Muscle of leg (tissue), 11 donors: Measurements from ENCODE around the gene BCAS3. TPM values are rescaled to one million over a fixed set of nuclear protein-coding genes. Genes with fewer than 3 reads are reported as not detected.
"Not testable (repeated sequence)": the region's sequence is repeated elsewhere in the genome, so short reads cannot be mapped to it uniquely, and the experiment has no call there.

ENCODE experiments used
- DNase-seq: peaks from one replicate; pipeline ENCODE4 v3.0.0; 2013
- H3K27ac ChIP-seq: one replicate; pipeline ENCODE4 v1.5.1; 2013; ENCODE audit warnings: mild to moderate bottlenecking, low read length, control low read depth
- H3K27me3 ChIP-seq: one replicate; pipeline ENCODE4 v1.6.1; 2013; ENCODE audit warnings: low read length; ENCODE audit not compliant: control insufficient read depth, insufficient read depth
- H3K36me3 ChIP-seq: one replicate; pipeline ENCODE4 v1.6.1; 2013; ENCODE audit warnings: low read length; ENCODE audit not compliant: control insufficient read depth, insufficient read depth
- H3K4me1 ChIP-seq: one replicate; pipeline ENCODE4 v1.6.1; 2013; ENCODE audit warnings: low read length; ENCODE audit not compliant: control insufficient read depth, insufficient read depth
- H3K4me3 ChIP-seq: one replicate; pipeline ENCODE4 v1.5.1; 2013; ENCODE audit warnings: low read length, control low read depth
- H3K9me3 ChIP-seq: replicated peaks from 2 replicates; pipeline ENCODE4 v1.6.1; 2013; ENCODE audit warnings: low read depth, low read length; ENCODE audit not compliant: control insufficient read depth
- WGBS: methylation state at CpG from one replicate; pipeline ENCODE4 v1.1.5; 2013; ENCODE audit warnings: missing lambda C conversion rate; ENCODE audit not compliant: insufficient coverage; 5-methylcytosine and 5-hydroxymethylcytosine counted together
- polyA plus RNA-seq, 8 donors: library from polyadenylated mRNA; unstranded; fragments of 120-200 nt; gene quantifications; one replicate each; pipeline versions ENCODE4 v1.2.1 to v1.2.3, GENCODE V29; 2013; ENCODE audit warnings: inconsistent platforms in 1 of 8, low replicate concordance in 1 of 8; ENCODE audit not compliant: insufficient read length in 8 of 8, insufficient read depth in 1 of 8
- total RNA-seq: library from RNA; stranded (reverse); fragments of 120-200 nt; gene quantifications from one replicate; pipeline ENCODE4 v1.2.4, GENCODE V29; 2013

BCAS3 gene
- total and polyA plus RNA-seq, 9 donors: 7.6 to 15.8 (median 9.5) TPM

GRCh38 chr17:61353615-61354014 is 676.0 kb downstream of the BCAS3 start:
- Histone ChIP-seq H3K4me3 (no peak overlapping the region), H3K36me3 (no peaks in the 10 kb centered on the region), H3K27ac (no peak overlapping the region), H3K4me1 (peaks cover 34% of the 10 kb centered on the region), H3K9me3 (no peaks in the 10 kb centered on the region), H3K27me3 (no peaks in the 10 kb centered on the region)
- no peak for DNase-seq
- 82% methylated on average over 5 of the region's 12 CpGs for WGBS

- H3K4me3 ChIP-seq: no peak overlapping the region
- no peaks in the 10 kb centered on the region for H3K27me3 ChIP-seq
- WGBS: 71% methylated on average over 1 of the region's 10 CpGs
- no peaks in the 10 kb centered on the region for H3K9me3 ChIP-seq
- H3K36me3 ChIP-seq: no peaks in the 10 kb centered on the region
- DNase-seq: no peak
- no peak overlapping the region for H3K27ac ChIP-seq
- peaks cover 34% of the 10 kb centered on the region for H3K4me1 ChIP-seq
Observed at GRCh38 chr17:61354895-61355874, 677.5 kb downstream of the BCAS3 start.

GRCh38 chr17:61357061-61357460 is 679.4 kb downstream of the BCAS3 start:
- H3K27me3 ChIP-seq, DNase-seq, H3K9me3 ChIP-seq, H3K27ac ChIP-seq, H3K36me3 ChIP-seq, H3K4me3 ChIP-seq: not testable (repeated sequence)
- WGBS: no CpG with 5 or more reads among the region's 3 CpGs
- peaks cover 24% of the 10 kb centered on the region for H3K4me1 ChIP-seq

- not testable (repeated sequence) for H3K4me3 ChIP-seq, H3K4me1 ChIP-seq
- 96% methylated on average over 6 of the region's 9 CpGs for WGBS
Observed at GRCh38 chr17:61359513-61359912, 681.9 kb downstream of the BCAS3 start.

GRCh38 chr17:61360318-61360943 is 682.8 kb downstream of the BCAS3 start:
- Histone ChIP-seq H3K27me3 (no peaks in the 10 kb centered on the region), H3K4me3 (no peak overlapping the region), H3K27ac (no peak overlapping the region), H3K36me3 (no peaks in the 10 kb centered on the region), H3K4me1 (no peaks in the 10 kb centered on the region), H3K9me3 (no peaks in the 10 kb centered on the region)
- 92% methylated on average over 2 of the region's 3 CpGs for WGBS
- no peak for DNase-seq

More at GRCh38 chr17:61359513-61359912, 681.9 kb downstream of the BCAS3 start:
- H3K27me3 ChIP-seq, H3K36me3 ChIP-seq, DNase-seq, H3K9me3 ChIP-seq, H3K27ac ChIP-seq: not testable (repeated sequence)

- no peaks in the 10 kb centered on the region for H3K4me1 ChIP-seq
- H3K27ac ChIP-seq: no peak overlapping the region
- no CpG with 5 or more reads among the region's 2 CpGs for WGBS
- H3K9me3 ChIP-seq: no peaks in the 10 kb centered on the region
- no peaks in the 10 kb centered on the region for H3K36me3 ChIP-seq
- no peak overlapping the region for H3K4me3 ChIP-seq
- H3K27me3 ChIP-seq: no peaks in the 10 kb centered on the region
- DNase-seq: no peak
Observed at GRCh38 chr17:61361084-61361483, 683.4 kb downstream of the BCAS3 start.

GRCh38 chr17:61362396-61362795 is 684.7 kb downstream of the BCAS3 start:
- Histone ChIP-seq H3K4me3 (no peak overlapping the region), H3K9me3 (no peaks in the 10 kb centered on the region), H3K36me3 (no peaks in the 10 kb centered on the region), H3K4me1 (peaks cover 6% of the 10 kb centered on the region), H3K27me3 (no peaks in the 10 kb centered on the region), H3K27ac (no peak overlapping the region)
- 43% methylated on average over 1 of the region's 5 CpGs for WGBS
- DNase-seq: no peak

- no peak overlapping the region for H3K4me3 ChIP-seq
- H3K36me3 ChIP-seq: no peaks in the 10 kb centered on the region
- no peak overlapping the region for H3K27ac ChIP-seq
- H3K4me1 ChIP-seq: peaks cover 6% of the 10 kb centered on the region
- WGBS: 91% methylated on average over 6 of the region's 9 CpGs
- DNase-seq: no peak
- H3K9me3 ChIP-seq: no peaks in the 10 kb centered on the region
- no peaks in the 10 kb centered on the region for H3K27me3 ChIP-seq
Observed at GRCh38 chr17:61362852-61363600, 685.4 kb downstream of the BCAS3 start.

GRCh38 chr17:61363601-61364462 is 686.2 kb downstream of the BCAS3 start:
- no peak overlapping the region for H3K4me3 ChIP-seq
- no peaks in the 10 kb centered on the region for H3K9me3 ChIP-seq
- no peaks in the 10 kb centered on the region for H3K27me3 ChIP-seq
- H3K27ac ChIP-seq: no peak overlapping the region
- no peaks in the 10 kb centered on the region for H3K36me3 ChIP-seq
- DNase-seq: no peak
- H3K4me1 ChIP-seq: peaks cover 6% of the 10 kb centered on the region
- 86% methylated on average over 8 of the region's 13 CpGs for WGBS
